WTC11 (cell line): ENCODE results near the gene AHNAK2.

ENCODE experiments used
- ATF3 ChIP-seq: sonication (generic); formaldehyde crosslinking; conservative IDR thresholded peaks from 2 replicates; pipeline ENCODE4 v1.8.1; 2022; ENCODE audit warnings: mild to moderate bottlenecking, missing genetic modification reagents
- CDX4 ChIP-seq: fragments of 250-450 bp; sonication (Bioruptor Pico); IDR thresholded peaks from 2 replicates; pipeline ENCODE4 v1.9.0; 2021; ENCODE audit warnings: moderate library complexity, mild to moderate bottlenecking, inconsistent platforms, borderline replicate concordance
- CREB1 ChIP-seq: sonication (generic); formaldehyde crosslinking; IDR thresholded peaks from 2 replicates; pipeline ENCODE4 v1.8.0; 2023; ENCODE audit warnings: mild to moderate bottlenecking, missing genetic modification reagents
- CTCF ChIP-seq: fragments of 200-600 bp; IDR thresholded peaks from 2 replicates; pipeline ENCODE4 v1.8.0; 2022; ENCODE audit warnings: antibody characterized with exemption
- MAX ChIP-seq: sonication (generic); formaldehyde crosslinking; IDR thresholded peaks from 2 replicates; pipeline ENCODE4 v1.8.0; 2022; ENCODE audit warnings: mild to moderate bottlenecking, missing genetic modification reagents
- NR2C2 ChIP-seq: sonication (generic); formaldehyde crosslinking; IDR thresholded peaks from 2 replicates; pipeline ENCODE4 v1.8.0; 2022; ENCODE audit warnings: mild to moderate bottlenecking, missing genetic modification reagents
- SP1 ChIP-seq: sonication (generic); formaldehyde crosslinking; conservative IDR thresholded peaks from 2 replicates; pipeline ENCODE4 v1.8.1; 2022; ENCODE audit warnings: missing genetic modification reagents
- TEAD4 ChIP-seq: sonication (generic); formaldehyde crosslinking; IDR thresholded peaks from 2 replicates; pipeline ENCODE4 v1.8.0; 2022; ENCODE audit warnings: mild to moderate bottlenecking, missing genetic modification reagents
- TP53 ChIP-seq: sonication (generic); formaldehyde crosslinking; IDR thresholded peaks from 2 replicates; pipeline ENCODE4 v1.8.1; 2023; ENCODE audit warnings: mild to moderate bottlenecking, missing genetic modification reagents
- USF2 ChIP-seq: sonication (generic); formaldehyde crosslinking; IDR thresholded peaks from 2 replicates; pipeline ENCODE4 v1.8.1; 2023; ENCODE audit warnings: mild to moderate bottlenecking, missing genetic modification reagents, moderate library complexity
- TF ChIP-seq, protein P1 (sequence below): sonication (generic); formaldehyde crosslinking; IDR thresholded peaks from 2 replicates; pipeline ENCODE4 v1.8.1; 2023; ENCODE audit warnings: mild to moderate bottlenecking, missing genetic modification reagents

DNA sequence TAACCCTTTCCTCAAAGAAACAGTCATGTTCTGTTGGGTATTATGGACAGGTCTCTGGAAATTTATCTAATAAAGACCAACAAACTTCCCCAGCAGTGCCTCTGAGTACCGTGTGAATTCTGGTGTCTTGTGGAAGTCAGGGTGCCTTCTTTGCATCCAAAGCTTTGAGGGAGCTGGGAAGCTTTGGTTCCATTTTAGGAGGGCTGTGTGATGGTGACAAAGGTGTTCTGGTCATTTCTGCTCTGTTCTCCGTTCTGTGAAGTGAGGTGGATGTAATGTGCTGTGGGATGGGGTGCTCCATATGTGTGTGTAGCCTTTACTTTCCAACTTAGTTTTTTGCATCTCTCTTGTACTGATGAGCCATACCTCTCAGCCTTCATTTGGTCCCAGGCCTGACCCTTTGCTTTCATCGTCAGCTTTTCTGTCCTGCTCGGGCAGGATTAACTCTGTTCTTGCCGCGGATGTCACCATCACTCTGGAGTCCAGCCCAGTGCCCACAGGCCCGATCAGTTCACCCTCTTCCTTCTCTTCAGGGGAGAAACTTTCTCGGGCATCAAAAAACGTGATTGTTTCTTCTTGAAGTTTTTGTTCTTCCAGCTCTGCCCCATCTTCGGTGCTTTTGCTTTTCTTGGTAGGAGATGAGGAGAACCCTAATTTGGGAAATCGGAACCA is 40.3 kb downstream of the AHNAK2 start:
- no peak for TF ChIP-seq CTCF
- no peak for TF ChIP-seq MAX (CRISPR knock-in tag)
- TF ChIP-seq CDX4 (CRISPR knock-in tag) = no peak
- no peak for TF ChIP-seq ATF3 (CRISPR knock-in tag)
- no peak for TF ChIP-seq CREB1 (CRISPR knock-in tag)
- no peak for TF ChIP-seq USF2 (CRISPR knock-in tag)
- TF ChIP-seq, protein P1, sequence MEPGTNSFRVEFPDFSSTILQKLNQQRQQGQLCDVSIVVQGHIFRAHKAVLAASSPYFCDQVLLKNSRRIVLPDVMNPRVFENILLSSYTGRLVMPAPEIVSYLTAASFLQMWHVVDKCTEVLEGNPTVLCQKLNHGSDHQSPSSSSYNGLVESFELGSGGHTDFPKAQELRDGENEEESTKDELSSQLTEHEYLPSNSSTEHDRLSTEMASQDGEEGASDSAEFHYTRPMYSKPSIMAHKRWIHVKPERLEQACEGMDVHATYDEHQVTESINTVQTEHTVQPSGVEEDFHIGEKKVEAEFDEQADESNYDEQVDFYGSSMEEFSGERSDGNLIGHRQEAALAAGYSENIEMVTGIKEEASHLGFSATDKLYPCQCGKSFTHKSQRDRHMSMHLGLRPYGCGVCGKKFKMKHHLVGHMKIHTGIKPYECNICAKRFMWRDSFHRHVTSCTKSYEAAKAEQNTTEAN (CRISPR knock-in tag) = no peak
- no peak for TF ChIP-seq SP1 (CRISPR knock-in tag)
- TF ChIP-seq TP53 (CRISPR knock-in tag) = no peak
- TF ChIP-seq NR2C2 (CRISPR knock-in tag) = no peak
- TF ChIP-seq TEAD4 (CRISPR knock-in tag) = no peak
